ENCODE data around the gene GPS1. TPM values are rescaled to one million over a fixed set of nuclear protein-coding genes. Genes with fewer than 3 reads are reported as not detected.

GPS1 gene
- total and polyA plus RNA-seq, 9 of the 15 experiments (the other 6 are each of a cell fraction or from before 2014, with no cell fraction given): 3.1 to 167 (median 69.9) TPM

GRCh38 chr17:82098169-82098938, 46.7 kb downstream of the GPS1 start, which contains the start of gene FASN (continued):
- peak; percentile 24 for TF ChIP-seq RBBP5 (IDR thresholded peaks at IDR 0.05; ENCODE audit: borderline replicate concordance, insufficient read depth, low read length, poor library complexity, severe bottlenecking)
- TF ChIP-seq MCM7 (IDR thresholded peaks at IDR 0.05): no peak
- TF ChIP-seq SPI1 (IDR thresholded peaks at IDR 0.05; ENCODE audit: borderline replicate concordance, low read depth, low read length): no peak
- peak; percentile 88; the same call in 1 of the 2 replicates for TF ChIP-seq MXI1 (IDR thresholded peaks at IDR 0.05; ENCODE audit: low read depth, low read length)
- TF ChIP-seq, protein P1, sequence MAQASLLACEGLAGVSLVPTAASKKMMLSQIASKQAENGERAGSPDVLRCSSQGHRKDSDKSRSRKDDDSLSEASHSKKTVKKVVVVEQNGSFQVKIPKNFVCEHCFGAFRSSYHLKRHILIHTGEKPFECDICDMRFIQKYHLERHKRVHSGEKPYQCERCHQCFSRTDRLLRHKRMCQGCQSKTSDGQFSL (CRISPR knock-in tag; IDR thresholded peaks at IDR 0.05): peak; percentile 71; the same call in 1 of the 2 replicates
- TF ChIP-seq, protein P1 (tag; IDR thresholded peaks at IDR 0.05): peak in 1 of 2 experiments; percentile 77; a peak in 2 of 4 replicates
- TF ChIP-seq IRF1 (CRISPR knock-in tag; IDR thresholded peaks at IDR 0.05; ENCODE audit: borderline replicate concordance): no peak
- TF ChIP-seq L3MBTL2 (IDR thresholded peaks at IDR 0.05): peak; percentile 97
- TF ChIP-seq CGGBP1 (CRISPR knock-in tag; IDR thresholded peaks at IDR 0.05): 0 out of 2 replicates have a peak, but pooled peaks have one; percentile 66
- TF ChIP-seq RBFOX2 (IDR thresholded peaks at IDR 0.05; ENCODE audit: low read depth, low read length): peak; percentile 77
- TF ChIP-seq SIN3A (IDR thresholded peaks at IDR 0.05; ENCODE audit: borderline replicate concordance in 2 of 2, control insufficient read depth in 1 of 2, low read depth in 2 of 2, low read length in 2 of 2): peak; percentile 86 to 91; a peak in 2 of 4 replicates
- peak; percentile 86 for TF ChIP-seq TARDBP (IDR thresholded peaks at IDR 0.05)
- no peak for TF ChIP-seq ARNT (IDR thresholded peaks at IDR 0.05)
- peak; percentile 69; the same call in 1 of the 2 replicates for TF ChIP-seq POLR2AphosphoS5 (IDR thresholded peaks at IDR 0.05; ENCODE audit: control insufficient read depth, insufficient read depth, low read depth, low read length)
- no peak for TF ChIP-seq SLC30A9 (CRISPR knock-in tag; IDR thresholded peaks at IDR 0.05)
- no peak for TF ChIP-seq BRCA1 (IDR thresholded peaks at IDR 0.05)
- TF ChIP-seq BRCA1 (CRISPR knock-in tag; IDR thresholded peaks at IDR 0.05): no peak
- TF ChIP-seq ZNF639 (CRISPR knock-in tag; conservative IDR thresholded peaks at IDR 0.05 in 1 of 2, IDR thresholded peaks at IDR 0.05 in 1 of 2): peak in 1 of 2 experiments; percentile 97; a peak in 2 of 4 replicates
- TF ChIP-seq JUND (IDR thresholded peaks at IDR 0.05; ENCODE audit: borderline replicate concordance, low read depth, low read length): peak; percentile 22; the same call in 1 of the 2 replicates
- no peak for TF ChIP-seq JUND (tag; IDR thresholded peaks at IDR 0.05; ENCODE audit: borderline replicate concordance, low read depth, low read length)
- TF ChIP-seq SMAD2 (IDR thresholded peaks at IDR 0.05; ENCODE audit: low read depth, low read length): no peak
- TF ChIP-seq, protein P2, sequence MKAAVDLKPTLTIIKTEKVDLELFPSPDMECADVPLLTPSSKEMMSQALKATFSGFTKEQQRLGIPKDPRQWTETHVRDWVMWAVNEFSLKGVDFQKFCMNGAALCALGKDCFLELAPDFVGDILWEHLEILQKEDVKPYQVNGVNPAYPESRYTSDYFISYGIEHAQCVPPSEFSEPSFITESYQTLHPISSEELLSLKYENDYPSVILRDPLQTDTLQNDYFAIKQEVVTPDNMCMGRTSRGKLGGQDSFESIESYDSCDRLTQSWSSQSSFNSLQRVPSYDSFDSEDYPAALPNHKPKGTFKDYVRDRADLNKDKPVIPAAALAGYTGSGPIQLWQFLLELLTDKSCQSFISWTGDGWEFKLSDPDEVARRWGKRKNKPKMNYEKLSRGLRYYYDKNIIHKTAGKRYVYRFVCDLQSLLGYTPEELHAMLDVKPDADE (conservative IDR thresholded peaks at IDR 0.05; ENCODE audit: control insufficient read depth, low read depth, low read length): peak; percentile 75
- TF ChIP-seq ELF1 (tag; IDR thresholded peaks at IDR 0.05): peak; percentile 85

Data from K562 (cell line).